Upper lobe of left lung (tissue), 4 donors: ENCODE data around the gene GNAZ.
A peak's percentile ranks its signal among the peaks of the same experiment; 100 is the strongest.

Source experiments
- EP300 ChIP-seq, 4 donors: sonication (generic); formaldehyde crosslinking; IDR thresholded peaks; one replicate each; pipeline ENCODE4 v1.5.1; 2017; ENCODE audit warnings: antibody characterized with exemption in 4 of 4, control low read depth in 2 of 4
- POLR2A ChIP-seq, 4 donors: fragments of 450-650 bp; IDR thresholded peaks; one replicate each; pipeline ENCODE4 v1.5.1; 2016 to 2017; ENCODE audit warnings: antibody characterized with exemption in 4 of 4, mild to moderate bottlenecking in 2 of 4
- POLR2AphosphoS5 ChIP-seq, 2 donors: sonication (generic); formaldehyde crosslinking; IDR thresholded peaks; one replicate each; pipeline ENCODE4 v1.5.1; 2017; ENCODE audit warnings: antibody characterized with exemption in 2 of 2
- TF ChIP-seq, protein P1 (sequence below), 6 experiments: fragments of 450-650 bp in 4 of 6; fragments of 200-600 bp in 2 of 6; sonication (generic) in 2 of 6; IDR thresholded peaks; one replicate each; pipeline ENCODE4 v1.5.1; 2016 to 2019; ENCODE audit warnings: antibody characterized with exemption in 6 of 6

DNA sequence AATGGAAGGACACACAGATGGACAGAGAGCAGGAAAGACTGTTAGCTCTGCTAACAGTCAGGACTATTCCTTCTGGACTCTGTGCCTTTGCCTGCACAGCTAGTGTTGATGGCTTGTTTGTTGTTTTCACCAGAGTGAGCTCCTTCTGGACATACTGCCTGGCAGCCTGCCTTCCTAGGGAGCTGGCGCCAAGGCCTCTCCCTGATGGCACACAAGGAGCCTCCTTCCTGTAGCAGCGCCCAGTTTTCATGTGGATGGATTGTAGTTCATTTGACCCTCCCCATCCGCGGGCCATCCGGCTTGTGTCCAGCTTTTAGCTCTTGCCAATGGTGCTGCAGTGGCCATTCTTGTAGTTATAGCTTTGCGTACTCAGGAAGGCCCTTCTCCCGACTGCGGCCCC is 93.3 kb downstream of the GNAZ start:
- TF ChIP-seq, protein P1, sequence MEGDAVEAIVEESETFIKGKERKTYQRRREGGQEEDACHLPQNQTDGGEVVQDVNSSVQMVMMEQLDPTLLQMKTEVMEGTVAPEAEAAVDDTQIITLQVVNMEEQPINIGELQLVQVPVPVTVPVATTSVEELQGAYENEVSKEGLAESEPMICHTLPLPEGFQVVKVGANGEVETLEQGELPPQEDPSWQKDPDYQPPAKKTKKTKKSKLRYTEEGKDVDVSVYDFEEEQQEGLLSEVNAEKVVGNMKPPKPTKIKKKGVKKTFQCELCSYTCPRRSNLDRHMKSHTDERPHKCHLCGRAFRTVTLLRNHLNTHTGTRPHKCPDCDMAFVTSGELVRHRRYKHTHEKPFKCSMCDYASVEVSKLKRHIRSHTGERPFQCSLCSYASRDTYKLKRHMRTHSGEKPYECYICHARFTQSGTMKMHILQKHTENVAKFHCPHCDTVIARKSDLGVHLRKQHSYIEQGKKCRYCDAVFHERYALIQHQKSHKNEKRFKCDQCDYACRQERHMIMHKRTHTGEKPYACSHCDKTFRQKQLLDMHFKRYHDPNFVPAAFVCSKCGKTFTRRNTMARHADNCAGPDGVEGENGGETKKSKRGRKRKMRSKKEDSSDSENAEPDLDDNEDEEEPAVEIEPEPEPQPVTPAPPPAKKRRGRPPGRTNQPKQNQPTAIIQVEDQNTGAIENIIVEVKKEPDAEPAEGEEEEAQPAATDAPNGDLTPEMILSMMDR (IDR thresholded peaks at IDR 0.05) = no peak
- TF ChIP-seq POLR2AphosphoS5 (IDR thresholded peaks at IDR 0.05) (peak in 1 of 2 donors; percentile 19), EP300 (IDR thresholded peaks at IDR 0.05) (no peak), POLR2A (IDR thresholded peaks at IDR 0.05) (no peak)
